Bronchial smooth muscle cell (primary cell): ENCODE results near the gene CYP1A2. TPM values are rescaled to one million over a fixed set of nuclear protein-coding genes. Genes with fewer than 3 reads are reported as not detected.

Experiments
- total RNA-seq: library from RNA; depleted of rRNA; stranded (reverse); fragments of >200 nt; gene quantifications from 2 replicates; pipeline ENCODE4 v1.2.1, GENCODE V29; 2014

Gene CYP1A2, protein sequence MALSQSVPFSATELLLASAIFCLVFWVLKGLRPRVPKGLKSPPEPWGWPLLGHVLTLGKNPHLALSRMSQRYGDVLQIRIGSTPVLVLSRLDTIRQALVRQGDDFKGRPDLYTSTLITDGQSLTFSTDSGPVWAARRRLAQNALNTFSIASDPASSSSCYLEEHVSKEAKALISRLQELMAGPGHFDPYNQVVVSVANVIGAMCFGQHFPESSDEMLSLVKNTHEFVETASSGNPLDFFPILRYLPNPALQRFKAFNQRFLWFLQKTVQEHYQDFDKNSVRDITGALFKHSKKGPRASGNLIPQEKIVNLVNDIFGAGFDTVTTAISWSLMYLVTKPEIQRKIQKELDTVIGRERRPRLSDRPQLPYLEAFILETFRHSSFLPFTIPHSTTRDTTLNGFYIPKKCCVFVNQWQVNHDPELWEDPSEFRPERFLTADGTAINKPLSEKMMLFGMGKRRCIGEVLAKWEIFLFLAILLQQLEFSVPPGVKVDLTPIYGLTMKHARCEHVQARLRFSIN
- total RNA-seq, result not detected in 2 replicates

DNA sequence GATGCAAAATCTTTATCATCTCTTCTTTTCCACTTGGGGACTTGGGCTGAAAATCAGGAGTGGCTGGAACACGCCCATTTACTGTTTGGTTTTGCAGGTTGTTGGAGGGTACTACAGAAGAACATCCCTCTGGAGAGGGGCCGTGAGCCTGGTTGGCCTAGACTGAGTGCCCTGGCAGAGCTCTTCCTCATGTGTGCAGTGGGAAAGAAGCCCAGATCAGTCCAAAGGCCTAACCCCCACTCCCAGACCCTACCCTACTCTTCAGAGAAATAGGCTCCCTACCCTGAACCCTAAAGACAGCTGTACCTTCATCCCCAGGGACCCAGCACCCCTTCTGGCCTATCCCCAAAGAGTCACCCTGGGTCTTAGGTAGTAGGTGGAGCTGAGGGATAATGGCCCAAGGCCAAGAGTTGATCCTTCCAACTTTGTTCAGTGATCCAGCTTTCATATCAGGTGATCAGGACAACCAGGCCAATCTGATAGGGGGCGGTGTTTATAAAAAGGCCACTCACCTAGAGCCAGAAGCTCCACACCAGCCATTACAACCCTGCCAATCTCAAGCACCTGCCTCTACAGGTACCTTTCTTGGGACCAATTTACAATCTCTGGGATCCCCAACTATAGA, at the start of gene CYP1A2:
CYP1A2 (plus strand) TSS at position 524 of the 625 bp plus-strand sequence. CDS start 894 bp downstream, outside the sequence.

DNA sequence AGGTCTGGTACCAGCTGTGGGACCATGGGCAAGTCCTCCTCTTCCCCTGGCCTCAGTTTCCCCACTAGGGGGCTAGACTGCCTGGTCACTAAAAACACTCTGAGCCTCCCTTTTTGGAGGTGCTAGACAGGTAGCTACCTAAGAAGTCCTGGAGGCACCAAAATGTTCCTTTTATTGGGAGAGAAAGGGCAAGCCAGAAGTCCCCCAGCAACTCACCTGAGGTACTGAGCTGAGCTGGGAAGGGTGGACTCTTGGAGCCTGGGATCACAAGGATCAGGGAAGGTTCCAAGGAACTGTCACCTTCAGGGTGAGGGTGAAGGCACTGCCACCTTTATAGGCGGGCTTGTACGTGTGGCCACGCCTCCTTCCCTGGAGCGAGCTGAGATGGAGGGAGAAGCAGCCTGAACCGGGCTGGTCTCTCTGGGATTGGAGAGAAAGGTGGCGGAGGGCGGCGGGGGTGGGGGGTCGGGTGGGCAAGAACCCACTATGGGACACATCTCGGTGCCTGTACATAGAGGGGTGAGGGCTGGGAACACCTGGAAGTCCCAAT, 23.3 kb upstream of the CYP1A2 start, which contains the start of gene CYP1A1:
CYP1A1 (minus strand) TSS at position 304 of the 550 bp plus-strand sequence. CDS start 2,431 bp downstream, outside the sequence.

DNA sequence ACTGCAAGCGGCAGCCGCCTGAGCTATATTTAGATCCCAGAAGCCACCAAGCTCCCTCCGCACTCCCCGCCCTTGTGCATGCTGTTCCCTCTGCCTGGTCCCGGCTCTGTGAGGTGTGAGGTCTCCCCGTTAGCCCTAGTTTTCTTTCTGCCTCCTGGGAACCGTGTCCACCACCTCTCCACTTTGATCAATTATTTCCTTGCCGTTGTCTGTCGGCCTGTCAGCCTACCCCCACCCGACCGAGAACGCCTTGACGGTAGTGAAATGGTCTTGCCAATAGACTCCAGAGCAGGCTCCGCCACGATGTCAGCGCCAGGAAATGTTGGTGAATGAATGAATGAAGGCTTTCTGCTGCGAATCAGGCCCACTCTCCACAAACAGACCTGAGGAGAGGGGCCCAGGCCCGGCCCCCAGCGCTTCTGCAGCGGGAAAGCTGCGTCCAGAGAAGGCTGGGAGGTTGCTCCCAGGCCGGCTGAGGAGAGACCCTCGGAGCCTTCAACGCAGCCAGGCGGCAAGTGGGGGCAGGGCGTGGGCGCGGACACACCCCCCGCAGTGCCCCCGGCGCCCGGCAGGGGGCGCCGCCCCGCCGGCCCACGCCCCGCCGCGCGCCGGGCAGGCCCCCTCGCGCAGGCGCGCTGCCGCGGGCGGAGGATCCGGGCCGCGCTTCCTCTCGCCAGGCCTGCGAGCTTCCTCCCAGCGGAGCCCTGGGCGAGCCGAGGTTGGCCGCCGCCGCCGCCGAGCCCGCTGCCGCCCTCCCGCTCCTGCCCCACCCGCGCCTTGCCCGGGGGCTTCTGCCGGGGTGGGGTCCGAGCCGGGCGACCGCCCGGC, 33.0 kb downstream of the CYP1A2 start, which contains the start of gene CSK:
CSK (plus strand) TSS at position 650 of the 828 bp plus-strand sequence. CDS start 16,218 bp downstream, outside the sequence.

Other genes with a start within 250 kb of the CYP1A2 start
- 0.95 and 1.0 TPM in 2 replicates for gene ARID3B, start 207.6 kb upstream of the CYP1A2 start, total RNA-seq
- 42.8 and 44.4 TPM in 2 replicates for gene CLK3, start 133.0 kb upstream of the CYP1A2 start, total RNA-seq
- gene EDC3, start 52.8 kb upstream of the CYP1A2 start, total RNA-seq, result 11.0 and 11.2 TPM in 2 replicates
- 0.09 and 0.32 TPM in 2 replicates for gene CYP1A1, start 23.3 kb upstream of the CYP1A2 start, total RNA-seq
- gene CSK, start 33.2 kb downstream of the CYP1A2 start, total RNA-seq, result 20.3 and 25.5 TPM in 2 replicates
- gene LMAN1L, start 64.0 kb downstream of the CYP1A2 start, total RNA-seq, result not detected in 2 replicates
- under 0.01 TPM in 1 of 2 replicates, not detected in the other for gene CPLX3, start 77.8 kb downstream of the CYP1A2 start, total RNA-seq
- 7.4 and 8.2 TPM in 2 replicates for gene ULK3, start 94.3 kb downstream of the CYP1A2 start, total RNA-seq
- 8.8 and 9.1 TPM in 2 replicates for gene SCAMP2, start 124.5 kb downstream of the CYP1A2 start, total RNA-seq
- gene MPI, start 141.2 kb downstream of the CYP1A2 start, total RNA-seq, result 39.7 and 54.4 TPM in 2 replicates
- 25.5 and 30.3 TPM in 2 replicates for gene FAM219B, start 158.0 kb downstream of the CYP1A2 start, total RNA-seq
- gene COX5A, start 189.2 kb downstream of the CYP1A2 start, total RNA-seq, result 28.9 and 30.6 TPM in 2 replicates
- gene RPP25, start 207.9 kb downstream of the CYP1A2 start, total RNA-seq, result 0.34 and 1.4 TPM in 2 replicates
- gene SCAMP5, start 246.7 kb downstream of the CYP1A2 start, total RNA-seq, result 0.52 and 0.79 TPM in 2 replicates